Body of pancreas (tissue), 4 donors: ENCODE measurements around the gene TEX35. TPM values are rescaled to one million over a fixed set of nuclear protein-coding genes. Genes with fewer than 3 reads are reported as not detected.

Experiments
- ATAC-seq: fragments of 150-250 bp; one replicate; pipeline ENCODE4 v1.9.1; 2016
- DNase-seq, 4 donors: peaks; one replicate each; pipeline ENCODE4 v3.0.0-alpha.2; 2019
- H3K27ac ChIP-seq, 4 donors: fragments of 200-600 bp; sonication (generic); 1 replicate in 3 of 4; 2 replicates in 1 of 4; pipeline versions ENCODE4 v1.5.1 to v1.6.1; 2016 to 2019; ENCODE audit warnings: mild to moderate bottlenecking in 1 of 4, mixed read lengths in 1 of 4, moderate library complexity in 1 of 4
- H3K27me3 ChIP-seq, 2 donors: fragments of 200-600 bp; sonication (generic); one replicate each; pipeline ENCODE4 v1.6.0; 2016; ENCODE audit warnings: mild to moderate bottlenecking in 1 of 2
- H3K36me3 ChIP-seq, 2 donors: fragments of 200-600 bp; sonication (generic); replicated peaks in 1 of 2; 2 replicates each; pipeline ENCODE4 v1.5.1; 2016; ENCODE audit warnings: low read depth in 2 of 2; ENCODE audit not compliant: insufficient read depth in 1 of 2
- H3K4me1 ChIP-seq: fragments of 200-600 bp; sonication (generic); one replicate; pipeline ENCODE4 v1.6.0; 2016
- H3K4me3 ChIP-seq, 2 donors: fragments of 200-600 bp; sonication (generic); 1 replicate in 1 of 2; 2 replicates in 1 of 2; pipeline ENCODE4 v1.5.1; 2016 to 2019
- H3K9me3 ChIP-seq, 3 donors: fragments of 200-600 bp; sonication (generic); 1 replicate in 2 of 3; 2 replicates in 1 of 3; pipeline ENCODE4 v1.5.1; 2016
- CTCF ChIP-seq, 7 experiments: fragments of 450-650 bp in 4 of 7; fragments of 200-600 bp in 3 of 7; sonication (generic) in 3 of 7; IDR thresholded peaks; one replicate each; pipeline ENCODE4 v1.5.1; 2016 to 2019; ENCODE audit warnings: antibody characterized with exemption in 7 of 7
- POLR2A ChIP-seq, 3 donors: fragments of 450-650 bp; IDR thresholded peaks; one replicate each; pipeline ENCODE4 v1.6.1; 2016; ENCODE audit warnings: antibody characterized with exemption in 3 of 3, mild to moderate bottlenecking in 2 of 3
- WGBS, 2 donors: methylation state at CpG; one replicate each; pipeline ENCODE4 v1.1.5; 2017; 5-methylcytosine and 5-hydroxymethylcytosine counted together
- intact Hi-C: fragments of 100-400 bp; cut with DNase I; formaldehyde crosslinking; loops from one replicate; pipeline ENCODE4 v1.15.1; 2023
- total RNA-seq, 2 donors: library from RNA; depleted of rRNA; stranded (reverse); fragments of >200 nt; gene quantifications; one replicate each; pipeline ENCODE4 v1.1.0, GENCODE V29; 2016

TEX35 gene
- total RNA-seq, 2 donors from 2014 or later = not detected

DNA sequence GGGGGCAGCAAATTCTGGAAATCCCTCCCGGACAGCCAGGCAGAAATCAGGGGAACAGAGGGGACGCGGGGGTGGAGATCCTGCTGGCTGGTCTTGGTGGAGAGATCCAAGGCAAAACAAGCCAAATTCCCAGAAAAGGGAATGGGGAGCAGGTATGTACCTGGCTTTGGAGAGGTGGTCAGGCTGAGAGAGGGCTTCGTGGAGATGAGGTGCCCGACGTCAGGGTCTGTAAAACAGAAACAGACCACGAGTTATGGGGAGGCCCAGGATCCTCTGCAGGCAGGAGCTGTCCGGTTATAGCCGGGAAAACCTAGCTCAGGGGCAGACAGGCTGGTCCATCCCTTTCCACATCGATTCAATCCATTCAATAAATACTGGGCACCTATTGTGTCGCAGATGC, 20.6 kb upstream of the TEX35 start:
- no peaks in the 10 kb centered on the region for H3K36me3 ChIP-seq
- ATAC-seq (no peak), DNase-seq (no peak)
- H3K4me1 ChIP-seq = no peaks in the 10 kb centered on the region
- intact Hi-C loops = no loop called here
- no peaks in the 10 kb centered on the region for H3K27me3 ChIP-seq
- no peak overlapping the region for H3K4me3 ChIP-seq
- H3K27ac ChIP-seq = no peak overlapping the region
- WGBS, 2 donors = 79 to 85% methylated on average over 11 of the region's 11 CpGs
- H3K9me3 ChIP-seq = no peaks in the 10 kb centered on the region
- TF ChIP-seq CTCF (IDR thresholded peaks at IDR 0.05) (no peak), POLR2A (IDR thresholded peaks at IDR 0.05) (no peak)

GRCh38 chr1:178493301-178493741, 19.6 kb upstream of the TEX35 start:
- no peak for ATAC-seq
- intact Hi-C loops = no loop called here
- Histone ChIP-seq H3K4me3 (no peak overlapping the region), H3K27me3 (no peaks in the 10 kb centered on the region), H3K4me1 (no peaks in the 10 kb centered on the region), H3K9me3 (no peaks in the 10 kb centered on the region), H3K27ac (no peak overlapping the region), H3K36me3 (no peaks in the 10 kb centered on the region)
- TF ChIP-seq CTCF (IDR thresholded peaks at IDR 0.05) = no peak
- TF ChIP-seq POLR2A (IDR thresholded peaks at IDR 0.05) = no peak
- WGBS, 2 donors = 86 to 94% methylated on average over 14 to 16 of the region's 16 CpGs
- no peak for DNase-seq

DNA sequence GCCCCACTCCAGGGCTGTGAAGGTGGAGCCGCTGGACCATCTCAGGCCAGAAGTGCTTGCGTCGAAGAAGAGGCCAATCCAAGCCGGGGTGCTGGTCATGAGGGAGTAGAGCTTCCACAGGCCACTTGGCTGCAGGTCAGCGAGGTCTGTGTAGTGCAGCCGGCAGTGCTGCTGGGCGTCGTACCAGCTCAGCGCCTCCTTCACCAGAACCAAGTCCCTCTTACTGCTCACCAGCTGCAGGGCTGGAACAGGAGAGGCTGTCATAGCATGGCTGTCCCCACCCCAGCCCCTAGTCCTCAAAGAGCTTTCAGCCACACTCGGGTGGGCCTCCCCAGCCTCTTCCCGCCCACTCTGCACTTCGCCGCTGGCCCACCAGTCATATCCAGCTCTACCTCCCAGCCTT, 18.3 kb upstream of the TEX35 start:
- DNase-seq (no peak), ATAC-seq (no peak)
- H3K9me3 ChIP-seq = no peaks in the 10 kb centered on the region
- H3K4me1 ChIP-seq = no peaks in the 10 kb centered on the region
- H3K27me3 ChIP-seq = no peaks in the 10 kb centered on the region
- no peak for TF ChIP-seq POLR2A (IDR thresholded peaks at IDR 0.05)
- TF ChIP-seq CTCF (IDR thresholded peaks at IDR 0.05) = no peak
- WGBS, 2 donors = 91 to 94% methylated on average over 8 to 13 of the region's 13 CpGs
- H3K4me3 ChIP-seq = no peak overlapping the region
- H3K36me3 ChIP-seq = no peaks in the 10 kb centered on the region
- intact Hi-C loops = no loop called here
- no peak overlapping the region for H3K27ac ChIP-seq

GRCh38 chr1:178495158-178495557, 17.8 kb upstream of the TEX35 start:
- H3K36me3 ChIP-seq = no peaks in the 10 kb centered on the region
- TF ChIP-seq CTCF (IDR thresholded peaks at IDR 0.05) (no peak), POLR2A (IDR thresholded peaks at IDR 0.05) (no peak)
- no peaks in the 10 kb centered on the region for H3K9me3 ChIP-seq
- no peak for DNase-seq
- no peaks in the 10 kb centered on the region for H3K27me3 ChIP-seq
- ATAC-seq = no peak
- intact Hi-C loops = no loop called here
- no peaks in the 10 kb centered on the region for H3K4me1 ChIP-seq
- WGBS, 2 donors = 93 to 100% methylated on average over 1 of the region's 1 CpG
- H3K27ac ChIP-seq = no peak overlapping the region
- H3K4me3 ChIP-seq = no peak overlapping the region

DNA sequence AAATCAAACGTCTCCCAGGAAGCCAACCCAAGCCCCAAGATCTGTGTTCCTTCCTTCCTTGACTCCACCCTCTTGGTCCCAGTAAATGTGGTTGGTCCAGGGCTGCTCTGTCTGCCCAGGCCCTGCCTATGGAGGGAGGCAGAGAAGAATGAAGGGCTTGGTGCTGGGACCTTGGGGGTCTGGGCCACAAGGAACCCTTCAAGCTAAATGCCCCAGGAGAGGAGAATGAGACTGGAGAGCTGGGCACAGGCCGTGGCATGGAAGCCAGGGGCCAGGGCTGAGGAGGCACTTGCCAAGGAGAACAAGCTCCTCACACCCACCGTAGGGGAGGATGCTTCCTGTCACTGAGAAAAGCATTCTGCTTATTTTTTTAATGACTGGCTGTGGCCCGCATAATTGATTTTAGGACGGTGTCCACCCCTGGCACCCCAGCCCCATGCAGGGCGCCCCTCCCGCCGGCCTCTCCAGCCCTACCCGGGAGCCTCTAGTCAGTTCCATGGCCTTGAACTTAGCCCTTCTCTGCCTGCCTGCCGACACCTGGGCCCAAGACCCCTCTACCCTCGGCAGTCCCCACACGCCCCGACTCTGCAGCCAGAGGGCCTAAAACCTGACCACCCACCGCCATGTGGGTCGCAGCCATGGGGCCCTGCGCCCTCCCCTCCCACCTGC, 17.0 kb upstream of the TEX35 start:
- intact Hi-C loops = no loop called here
- H3K27me3 ChIP-seq = no peaks in the 10 kb centered on the region
- no peak overlapping the region for H3K4me3 ChIP-seq
- WGBS, 2 donors = 75 to 82% methylated on average over 12 to 16 of the region's 16 CpGs
- DNase-seq (no peak), ATAC-seq (no peak)
- TF ChIP-seq POLR2A (IDR thresholded peaks at IDR 0.05) (no peak), CTCF (IDR thresholded peaks at IDR 0.05) (no peak)
- H3K36me3 ChIP-seq = no peaks in the 10 kb centered on the region
- no peak overlapping the region for H3K27ac ChIP-seq
- H3K4me1 ChIP-seq = no peaks in the 10 kb centered on the region
- H3K9me3 ChIP-seq = no peaks in the 10 kb centered on the region
